ENCODE results near the gene TEX14.

TEX14 gene

DNA sequence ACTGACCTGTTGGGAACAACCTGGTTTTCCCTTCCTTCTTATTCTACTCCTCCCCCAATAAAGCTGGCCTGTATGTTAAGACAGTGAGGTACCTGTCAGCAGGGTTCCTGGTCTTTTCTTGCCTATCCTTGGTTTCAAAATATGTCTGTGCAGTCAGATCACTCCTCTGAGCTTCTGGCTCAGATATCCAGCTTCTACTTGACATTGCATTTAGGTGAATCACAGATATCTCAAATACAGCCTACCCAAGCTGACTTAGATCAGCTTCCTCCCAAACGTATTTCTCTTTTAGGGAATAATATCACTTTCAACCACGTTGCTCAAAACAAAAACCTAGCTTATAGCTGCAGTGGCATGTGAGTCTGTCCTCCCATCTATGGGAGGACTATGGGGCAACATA lies 48.7 kb downstream of the TEX14 start:
- DNase-seq (ENCODE audit: low spot score) = no peak

DNA sequence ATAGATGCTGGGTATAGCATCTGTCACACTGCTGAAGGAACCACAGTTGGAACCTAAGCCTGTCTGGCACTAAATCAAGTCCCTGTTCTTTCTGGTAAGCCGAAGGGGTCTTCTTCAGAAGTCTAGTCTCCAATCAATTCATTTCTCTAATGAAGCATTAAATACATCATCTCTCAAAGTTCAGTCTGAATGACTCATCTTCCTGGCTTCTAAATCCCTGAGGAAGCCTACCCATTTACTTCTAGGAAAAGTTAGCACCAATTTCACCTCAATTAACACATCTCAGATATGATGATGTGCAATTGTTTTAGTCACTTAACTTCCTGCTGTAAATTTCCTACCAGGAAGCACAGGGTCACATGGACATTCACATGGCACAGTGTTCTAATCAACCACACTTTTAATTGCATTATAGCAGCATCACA lies 49.9 kb downstream of the TEX14 start:
- no peak for DNase-seq (ENCODE audit: low spot score)

DNA sequence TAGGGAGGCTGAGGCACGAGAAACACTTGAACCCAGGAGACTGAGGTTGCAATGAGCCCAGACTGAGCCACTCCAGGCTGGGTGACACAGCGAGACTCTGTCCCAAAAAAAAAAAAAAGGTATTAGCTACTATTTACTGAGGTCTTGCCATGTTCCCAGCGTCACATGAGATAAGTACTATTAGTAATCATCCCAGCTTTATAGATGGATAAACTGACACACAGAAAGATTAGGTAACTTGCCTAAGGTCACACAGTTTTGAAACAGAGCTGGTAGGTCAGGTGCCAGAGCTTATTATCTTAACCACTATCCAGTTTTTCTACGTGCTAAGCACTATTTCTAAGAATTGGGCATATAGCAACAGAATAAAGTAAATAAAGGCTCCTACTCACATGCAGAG lies 51.6 kb downstream of the TEX14 start:
- no peak for DNase-seq (ENCODE audit: low spot score)

DNA sequence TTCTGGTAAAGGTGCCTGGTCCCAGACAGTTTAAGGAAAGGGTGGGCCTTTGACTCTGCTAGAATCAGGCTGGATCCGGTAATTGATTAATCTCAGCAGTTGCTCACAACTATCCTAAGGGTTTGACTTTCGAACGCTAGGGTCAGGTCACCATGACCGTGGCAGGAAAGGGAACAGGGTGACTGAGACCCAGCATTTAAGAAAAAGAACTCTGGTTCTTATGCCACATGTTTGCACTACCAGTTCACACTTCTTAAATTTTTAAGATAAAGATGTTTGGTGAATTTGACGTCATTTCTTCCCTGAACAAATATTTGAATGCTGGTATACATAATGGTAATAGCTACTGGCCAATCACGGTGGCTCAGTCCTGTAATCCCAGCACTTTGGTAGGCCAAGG lies 52.2 kb downstream of the TEX14 start:
- no peak for DNase-seq (ENCODE audit: low spot score)

DNA sequence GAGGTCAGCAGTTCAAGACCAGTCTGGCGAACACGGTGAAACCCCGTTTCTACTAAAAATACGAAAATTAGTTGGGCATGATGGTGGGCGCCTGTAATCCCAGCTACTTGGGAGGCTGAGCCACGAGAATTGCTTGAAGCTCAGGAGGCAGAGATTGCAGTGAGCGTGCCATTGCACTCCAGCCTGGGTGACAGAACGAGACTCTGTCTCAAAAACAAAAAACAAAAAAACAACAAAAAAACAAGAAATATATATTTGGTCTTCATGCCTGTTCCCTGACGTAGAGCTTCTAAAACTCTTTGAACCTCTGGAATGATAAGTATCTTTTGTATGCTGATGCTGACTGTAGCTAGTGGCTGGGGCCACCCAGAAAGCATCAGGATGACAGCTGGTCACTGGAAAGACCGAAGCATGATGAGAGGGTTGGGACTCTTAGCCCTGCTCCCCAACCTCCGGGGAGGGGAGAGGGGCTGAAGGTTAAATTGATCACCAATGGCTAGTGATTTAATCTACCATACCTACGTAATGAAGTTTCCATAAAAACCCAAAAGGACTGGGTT lies 54.8 kb downstream of the TEX14 start:
- no peak for DNase-seq (ENCODE audit: low spot score)

DNA sequence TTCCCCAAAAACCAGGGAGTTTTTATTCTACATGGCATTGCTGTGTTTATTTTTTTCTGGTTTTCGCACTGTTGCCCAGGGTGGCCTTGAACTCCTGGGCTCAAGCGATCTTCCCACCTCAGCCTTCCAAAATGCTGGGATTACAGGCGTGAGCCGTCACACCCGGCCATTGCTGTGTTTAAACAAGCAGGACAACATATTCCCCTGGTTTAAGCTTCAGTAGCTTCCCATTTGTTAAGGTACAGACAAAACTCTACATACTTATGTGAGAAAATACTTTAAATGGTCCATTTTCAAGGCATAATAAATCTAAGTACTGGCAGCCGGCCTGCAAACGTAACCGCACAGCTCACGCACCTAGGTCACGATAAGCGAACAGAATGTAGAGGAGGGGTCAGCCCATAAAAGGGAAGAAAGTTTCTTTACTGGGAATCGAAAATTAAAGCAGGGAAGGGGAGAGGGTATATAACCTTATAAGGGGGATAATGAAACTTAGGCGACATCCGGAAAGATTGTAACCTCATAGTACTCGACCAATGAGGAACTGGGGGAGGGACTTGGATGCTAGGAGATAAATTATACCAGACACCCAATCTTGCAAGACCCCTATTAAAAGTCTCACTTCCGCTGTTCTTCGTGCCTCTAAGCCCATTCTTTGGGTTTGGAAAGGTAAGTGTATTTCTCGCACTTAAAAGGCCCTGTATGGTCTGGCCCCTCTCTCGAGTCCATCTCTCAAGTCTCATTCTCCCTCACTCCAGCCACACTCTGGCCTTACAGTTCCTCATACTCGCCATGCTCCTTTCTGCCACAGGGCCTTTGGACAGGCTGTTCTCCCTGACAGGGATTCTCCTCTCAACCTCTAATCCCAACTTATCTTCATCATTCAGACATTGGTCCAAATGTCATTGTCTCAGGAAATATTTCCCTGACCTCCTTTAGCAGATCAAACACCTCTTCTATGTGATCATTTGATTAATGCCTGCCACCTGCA lies 59.2 kb downstream of the TEX14 start:
- DNase-seq (ENCODE audit: low spot score) = no peak

DNA sequence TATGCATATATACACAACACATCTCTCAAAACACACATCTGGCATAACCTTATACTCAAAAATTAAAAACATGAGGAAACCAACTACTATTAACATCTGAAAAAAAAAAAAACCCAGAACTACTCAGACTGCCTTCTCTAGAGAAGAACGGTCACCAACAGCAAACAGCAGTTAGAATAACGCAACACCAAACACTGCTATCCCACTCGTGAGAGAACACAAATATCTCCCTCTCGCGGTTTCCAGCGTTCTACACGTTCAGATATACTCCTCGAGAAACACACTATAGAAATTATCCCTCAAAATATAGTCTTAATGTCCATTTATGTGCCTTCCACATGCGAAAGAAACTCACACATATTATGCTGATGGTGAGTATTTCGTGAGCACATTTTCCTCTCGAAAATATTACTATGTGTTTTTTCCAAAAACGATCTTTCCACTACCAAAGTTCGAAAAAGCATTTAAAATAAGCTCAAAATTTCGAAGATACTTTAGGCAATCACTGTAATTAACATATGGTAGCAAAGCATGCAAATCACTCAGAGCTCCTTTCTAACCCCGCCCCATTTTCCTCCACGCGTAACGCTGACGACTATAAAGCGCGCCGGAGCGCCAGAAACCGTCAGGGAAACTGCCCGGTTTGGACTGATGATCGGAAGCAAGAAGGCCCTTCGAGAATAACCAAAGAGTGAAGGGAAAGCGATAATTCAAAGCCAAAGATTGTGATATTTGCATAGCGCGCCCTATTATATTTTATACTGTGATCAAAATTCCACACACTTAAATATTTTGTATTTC lies 60.1 kb downstream of the TEX14 start:
- peak; percentile 93 for DNase-seq (ENCODE audit: low spot score)

DNA sequence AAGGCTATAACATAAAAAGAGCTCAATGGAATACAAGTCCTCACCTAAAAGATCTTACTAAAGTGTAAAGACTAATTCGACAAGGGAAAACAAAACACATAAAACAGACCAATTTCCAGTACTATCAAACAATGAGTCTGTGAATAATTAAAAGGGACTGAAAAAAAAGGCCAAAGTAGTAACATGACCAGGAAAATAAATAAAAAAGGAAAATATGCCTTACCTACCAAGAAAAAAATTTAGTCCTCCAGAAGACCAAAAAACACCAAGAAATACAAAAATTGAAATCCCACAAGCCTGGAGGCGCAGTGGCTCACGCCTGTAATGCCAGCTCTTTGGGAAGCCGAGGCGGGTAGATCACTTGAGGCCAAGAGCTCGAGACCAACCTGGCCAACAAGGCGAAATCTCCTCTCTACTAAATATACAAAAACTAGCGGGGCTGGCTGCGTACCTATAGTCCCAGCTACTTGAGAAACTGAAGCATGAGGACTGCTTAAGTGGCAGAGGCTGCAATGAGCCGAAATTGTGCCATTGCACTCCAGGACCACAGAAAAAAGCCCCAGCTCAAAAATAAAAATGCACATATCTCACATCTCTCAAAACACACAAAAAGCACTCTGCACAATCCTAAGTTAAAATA lies 60.8 kb downstream of the TEX14 start:
- peak; percentile 25 for DNase-seq (ENCODE audit: low spot score)

DNA sequence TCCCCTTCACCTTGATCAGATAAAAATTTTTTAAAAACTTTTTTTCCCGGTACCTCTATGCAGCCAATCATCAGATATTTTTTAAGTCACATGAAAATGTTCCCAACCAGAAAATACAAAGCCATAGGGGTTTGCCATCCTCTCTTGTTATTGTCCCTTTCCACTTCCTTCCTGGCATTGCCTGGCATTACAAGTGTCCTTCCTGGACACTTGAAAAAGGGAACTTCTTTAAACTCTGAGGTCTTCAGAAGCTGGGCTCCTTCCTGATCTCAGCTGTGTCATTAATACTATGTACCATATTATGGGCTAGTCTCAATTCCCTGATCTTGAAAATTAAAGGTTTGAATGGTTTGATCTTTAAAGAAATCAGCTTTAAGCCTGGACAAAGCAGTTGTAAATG lies 64.9 kb downstream of the TEX14 start:
- DNase-seq (ENCODE audit: low spot score) = peak; percentile 32

DNA sequence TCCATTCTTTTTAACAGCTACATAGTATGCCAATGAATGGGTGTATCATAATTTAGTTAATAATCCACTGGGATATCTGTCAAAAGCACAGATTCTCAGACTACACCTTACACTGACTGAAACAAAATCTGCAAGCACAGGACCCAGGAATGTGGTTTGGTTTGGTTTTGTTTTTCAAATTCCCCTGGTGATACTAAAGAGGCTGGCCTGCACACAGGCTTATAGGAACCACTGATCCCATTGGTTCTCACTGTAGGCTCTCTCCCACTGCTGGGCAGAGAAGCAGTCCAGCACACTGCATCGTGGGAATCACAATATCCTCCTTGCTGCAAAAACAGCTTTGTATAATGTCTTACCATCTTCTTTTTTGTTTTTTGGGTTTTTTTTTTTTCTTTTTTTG lies 67.1 kb downstream of the TEX14 start:
- DNase-seq (ENCODE audit: low spot score) = no peak

DNA sequence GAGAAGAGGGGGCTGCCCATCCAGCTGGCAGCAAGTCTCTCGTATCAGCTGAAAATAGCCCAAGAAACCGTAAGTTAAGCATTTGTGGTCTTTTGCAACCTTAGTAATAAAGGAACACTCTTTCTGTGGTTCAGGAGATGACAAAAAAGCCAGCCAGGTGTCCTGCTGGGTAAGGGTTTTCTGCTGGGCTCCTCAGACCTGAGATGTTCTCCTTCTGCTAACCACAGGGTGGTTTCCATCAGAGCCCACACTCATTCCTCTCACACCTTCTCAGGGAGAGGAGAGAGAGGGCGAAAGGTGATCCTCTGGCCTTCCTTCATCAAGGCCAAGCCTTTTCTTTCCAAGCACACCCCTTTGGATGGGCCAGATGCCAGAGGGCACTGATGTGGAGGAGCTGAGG lies 70.7 kb downstream of the TEX14 start:
- no peak for DNase-seq (ENCODE audit: low spot score)

DNA sequence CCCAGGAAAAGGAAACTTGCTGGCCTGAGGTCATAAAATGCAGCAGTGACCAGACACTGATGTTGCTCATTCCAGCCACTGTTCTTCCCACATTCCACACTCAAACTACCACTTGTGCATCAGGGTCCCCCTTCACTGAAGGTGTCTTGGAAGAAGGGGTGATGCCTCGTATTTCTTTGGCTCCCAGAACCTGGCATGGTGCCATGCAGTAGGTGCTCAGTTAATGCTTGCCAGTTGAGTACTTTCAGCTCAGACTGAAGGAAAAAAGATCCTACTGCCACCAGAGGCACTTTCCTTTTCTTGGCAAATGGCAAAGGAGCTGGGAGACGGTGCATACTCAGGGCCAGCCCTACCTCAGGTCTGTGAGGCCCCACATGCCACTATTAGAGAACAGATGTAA lies 73.5 kb downstream of the TEX14 start:
- DNase-seq (ENCODE audit: low spot score) = no peak

DNA sequence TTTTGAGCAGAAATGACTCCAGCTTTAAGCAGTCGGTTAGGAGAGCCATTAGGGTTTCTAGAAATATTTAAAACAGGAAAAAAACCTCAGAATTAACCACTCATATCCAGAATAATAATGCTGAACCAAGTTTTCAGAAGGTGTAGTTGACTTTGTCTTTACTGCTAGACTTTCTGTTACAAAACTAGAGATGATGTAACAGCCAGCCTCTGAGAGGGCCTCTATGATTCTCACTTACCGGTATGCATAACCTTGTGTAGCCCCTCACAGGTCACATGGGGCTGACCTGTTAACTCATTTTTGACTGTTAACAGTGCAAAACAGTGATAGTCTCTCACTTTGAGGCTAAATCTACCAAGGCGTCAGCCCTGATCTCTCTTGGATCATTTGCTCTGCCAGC lies 74.3 kb downstream of the TEX14 start:
- DNase-seq (ENCODE audit: low spot score) = no peak

DNA sequence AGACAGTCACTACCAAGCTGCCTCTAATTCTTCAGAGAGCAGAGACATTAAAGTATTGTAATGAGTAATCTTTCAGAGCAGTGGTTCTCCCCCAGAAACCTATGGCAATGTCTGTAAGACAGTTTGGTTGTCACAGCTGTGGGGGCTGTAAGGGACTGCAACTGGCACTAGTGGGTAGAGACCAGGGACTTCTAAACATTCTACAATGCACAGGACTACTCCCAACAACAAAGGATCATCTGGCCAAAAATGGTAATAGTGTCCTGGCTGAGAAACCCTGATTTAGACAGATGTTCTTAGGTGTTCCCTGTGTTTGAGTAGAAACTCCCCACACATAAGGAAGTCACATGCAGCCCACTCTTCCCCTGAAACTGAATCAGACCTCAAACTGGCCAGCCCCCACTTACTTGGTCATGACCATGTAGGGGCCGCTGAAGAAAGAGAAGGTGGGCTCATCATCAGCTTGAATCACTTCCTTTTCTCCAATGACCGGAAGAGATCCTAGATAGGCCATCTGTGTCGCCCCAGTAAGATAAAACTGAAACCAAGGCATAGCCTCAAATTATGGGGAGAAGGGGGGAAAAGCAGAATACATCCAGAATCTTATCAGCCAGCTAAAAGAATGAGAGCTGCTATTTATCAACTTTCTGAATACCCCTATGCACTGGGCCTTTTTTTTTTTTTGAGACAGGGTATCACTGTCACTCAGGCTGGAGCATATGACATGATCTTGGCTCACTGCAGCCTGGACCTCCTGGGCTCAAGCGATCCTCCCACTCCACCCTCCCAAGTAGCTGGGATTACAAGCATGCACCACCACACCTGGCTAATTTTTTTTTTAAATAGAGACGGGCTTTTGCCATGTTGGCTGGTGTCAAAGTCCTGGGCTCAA lies 75.8 kb downstream of the TEX14 start:
- no peak for DNase-seq (ENCODE audit: low spot score)

DNA sequence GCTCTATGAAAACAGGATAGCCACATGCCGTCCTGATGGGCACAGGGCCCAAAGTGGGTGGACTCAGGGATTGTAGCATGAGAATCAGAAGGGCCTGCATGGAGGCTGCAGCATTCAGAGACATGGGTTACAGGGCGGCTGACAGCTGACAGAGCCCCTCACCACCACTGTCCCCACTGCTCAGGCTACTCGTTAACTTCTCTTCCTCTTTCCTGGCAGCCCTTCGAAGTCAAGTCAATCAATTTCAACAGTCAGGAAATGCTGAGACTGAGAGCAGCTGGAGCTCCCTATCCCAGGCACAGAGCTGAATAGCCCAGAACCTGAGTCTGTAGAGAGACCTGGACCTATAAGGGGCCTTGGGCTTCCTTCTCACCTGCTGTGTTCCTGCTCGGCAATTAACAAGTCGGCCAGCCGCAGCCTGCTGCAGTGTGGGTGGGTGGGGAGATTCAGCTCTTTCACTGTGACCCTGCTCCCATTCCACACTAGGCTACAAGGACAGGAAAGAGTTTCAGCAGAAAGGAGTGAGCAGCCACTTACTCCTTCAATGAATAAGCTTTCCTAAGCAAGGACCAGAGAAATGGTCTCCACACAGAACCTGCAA lies 76.9 kb downstream of the TEX14 start:
- peak; percentile 5 for DNase-seq (ENCODE audit: low spot score)

DNA sequence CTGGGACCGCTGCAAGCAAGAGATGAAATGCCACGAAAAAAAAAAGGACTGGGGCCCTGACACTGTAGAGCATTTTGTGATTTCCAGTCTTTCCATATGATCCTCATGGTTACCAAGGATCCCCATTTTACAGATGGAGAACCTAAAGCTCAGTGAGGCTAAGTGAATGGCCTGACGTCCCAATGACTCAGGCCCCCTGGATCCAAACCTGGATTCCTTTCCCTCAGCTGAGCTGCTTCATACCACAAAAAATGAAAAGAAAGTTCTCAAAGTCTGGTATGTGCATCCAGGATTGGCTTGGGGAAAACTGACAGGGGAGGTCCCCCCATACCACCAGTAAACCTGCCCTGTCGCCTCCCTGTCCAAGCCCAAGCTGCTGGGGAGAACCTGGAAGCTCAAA lies 80.5 kb downstream of the TEX14 start:
- no peak for DNase-seq (ENCODE audit: low spot score)

DNA sequence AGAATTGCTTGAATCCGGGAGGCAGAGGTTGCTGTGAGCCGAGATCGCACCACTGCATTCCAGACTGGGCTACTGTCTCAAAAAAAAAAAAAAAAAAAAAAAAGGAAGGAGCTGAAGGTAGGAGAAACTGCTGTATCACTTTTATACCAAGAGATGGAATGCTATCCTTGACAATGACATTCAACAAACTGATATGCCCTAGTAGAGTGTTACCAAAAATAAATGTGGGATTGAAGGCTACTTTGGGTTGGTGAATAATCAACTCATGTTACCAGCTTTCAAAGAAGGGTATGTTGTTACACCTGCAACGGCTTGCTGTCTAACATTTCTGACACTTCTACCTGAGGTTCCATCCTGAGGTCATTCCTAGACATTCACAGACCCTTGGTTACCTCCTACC lies 84.9 kb downstream of the TEX14 start:
- DNase-seq (ENCODE audit: low spot score) = no peak

DNA sequence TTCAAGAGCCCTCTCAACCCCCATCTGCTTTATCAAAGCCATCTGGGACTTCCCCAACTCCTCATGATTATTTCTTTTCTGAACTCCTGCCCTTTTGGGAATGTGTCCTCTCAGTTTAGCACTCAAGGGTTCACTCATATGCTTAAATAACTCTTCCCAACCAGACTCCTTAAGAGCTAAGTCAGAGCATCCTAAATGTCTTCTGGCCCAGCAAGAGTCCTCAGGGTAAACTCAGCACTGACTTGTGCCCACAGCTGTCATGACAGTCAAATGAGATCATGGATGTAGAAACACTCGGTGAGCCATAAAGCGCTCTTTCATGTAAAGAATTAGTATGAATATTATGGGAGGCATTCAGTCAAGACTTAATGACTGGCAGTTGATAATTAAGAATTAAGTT lies 85.9 kb downstream of the TEX14 start:
- DNase-seq (ENCODE audit: low spot score) = no peak

DNA sequence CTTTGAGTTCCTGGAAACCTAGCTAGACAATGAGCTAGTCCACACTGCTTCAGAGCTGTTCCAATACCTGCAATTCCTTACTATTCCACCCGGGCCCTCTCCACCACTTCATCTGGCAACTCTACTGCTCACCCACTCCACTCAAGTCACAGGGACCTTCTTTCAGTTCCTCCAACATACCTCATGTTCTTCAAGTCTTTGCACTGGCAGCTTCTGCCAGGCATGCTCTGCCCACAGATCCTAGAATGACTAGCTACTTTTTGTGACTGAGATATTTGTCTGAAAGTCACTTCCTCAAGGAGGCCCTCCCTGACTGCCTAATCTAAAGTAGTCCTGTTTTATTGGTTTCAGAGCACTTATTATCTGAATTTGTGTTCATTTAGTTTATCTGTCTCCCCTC lies 86.4 kb downstream of the TEX14 start:
- no peak for DNase-seq (ENCODE audit: low spot score)

DNA sequence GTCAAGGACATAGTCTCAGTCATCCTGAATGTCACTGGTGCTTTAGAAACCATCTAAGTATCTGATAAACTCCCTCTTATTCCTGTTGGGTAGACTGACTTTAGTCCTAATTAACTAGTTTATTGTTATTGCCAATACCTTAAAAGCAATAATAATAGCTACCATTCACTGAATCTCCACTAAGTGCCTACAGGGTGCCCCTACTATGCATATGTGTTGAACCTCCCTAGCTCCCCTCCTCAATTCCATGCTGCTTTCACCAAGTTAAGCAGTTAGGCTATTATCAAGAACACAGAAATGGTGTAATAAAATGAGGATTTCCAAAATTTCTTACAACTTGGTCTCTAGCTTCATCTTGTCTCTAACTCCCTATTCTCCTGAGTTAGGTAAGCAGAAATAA lies 89.9 kb downstream of the TEX14 start:
- no peak for DNase-seq (ENCODE audit: low spot score)

DNA sequence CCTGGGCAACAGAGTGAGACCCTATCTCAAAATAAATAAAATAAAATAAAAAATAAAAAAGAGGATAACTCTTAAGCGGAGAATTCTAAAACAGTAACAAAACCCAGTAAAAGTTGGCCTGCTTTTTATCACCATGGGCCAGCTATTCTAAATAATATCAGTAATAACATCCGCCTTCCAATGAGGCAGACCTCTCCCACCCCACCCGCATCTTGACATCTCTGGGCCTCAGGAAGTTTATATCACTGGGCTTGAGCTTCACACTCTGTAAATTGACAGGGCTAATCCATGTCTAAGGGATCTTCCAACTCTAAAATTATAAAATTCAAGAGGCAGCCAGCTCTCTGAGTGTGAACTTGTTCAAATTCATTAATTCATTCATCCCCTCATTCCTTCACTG lies 94.5 kb downstream of the TEX14 start:
- DNase-seq (ENCODE audit: low spot score) = no peak
